ENCODE measurements around the gene LMO2. TPM values are rescaled to one million over a fixed set of nuclear protein-coding genes. Genes with fewer than 3 reads are reported as not detected.
"Not testable (repeated sequence)": the region's sequence is repeated elsewhere in the genome, so short reads cannot be mapped to it uniquely, and the experiment has no call there.

The LMO2 gene
- under 1 TPM; 0.14 to 0.21 TPM for total RNA-seq

DNA sequence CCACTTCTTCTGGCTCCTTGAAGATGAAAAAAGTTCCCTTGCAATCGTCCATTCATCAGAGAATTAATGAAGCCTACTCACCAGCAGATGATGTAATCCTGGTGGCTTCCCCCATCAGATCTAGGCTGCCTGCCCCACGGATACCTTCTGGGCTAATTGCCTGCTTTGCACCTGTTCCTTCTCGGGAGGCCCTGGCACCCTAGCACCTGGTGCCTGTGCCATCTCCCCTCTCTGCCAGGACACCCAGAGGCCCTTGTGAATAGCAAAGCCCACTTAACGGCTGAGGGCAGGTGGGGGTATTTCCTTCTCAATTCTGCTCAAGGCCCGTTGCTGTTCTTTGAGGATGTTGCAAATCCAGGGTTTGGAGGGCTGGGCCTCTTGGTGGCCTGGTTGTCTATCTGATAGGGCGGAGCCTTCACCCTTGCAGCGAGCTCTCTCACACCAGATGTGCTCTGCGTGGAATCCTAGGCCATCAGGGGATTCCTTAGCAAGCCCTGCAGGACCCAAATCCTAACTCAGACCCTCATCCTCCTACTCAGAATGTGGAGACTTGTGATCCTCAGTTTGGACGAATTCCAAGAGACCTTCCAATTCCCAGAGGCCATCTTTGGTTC is at the start of gene LMO2:
LMO2 (minus strand) TSS at position 363 of the 614 bp plus-strand sequence. CDS start 22,360 bp downstream, outside the sequence.
- H3K27me3 Mint-ChIP-seq: peaks cover 83% of the 10 kb centered on the region
- H3K4me3 Mint-ChIP-seq: peak within 1 kb of the TSS; percentile 71
- DNase-seq: peak; percentile 21
- H3K27ac Mint-ChIP-seq: peak within 1 kb of the TSS; percentile 81
- peaks cover 41% of the 10 kb centered on the region for H3K4me1 Mint-ChIP-seq
- no peaks in the 10 kb centered on the region for H3K36me3 Mint-ChIP-seq
- no peaks in the 10 kb centered on the region for H3K9me3 Mint-ChIP-seq

DNA sequence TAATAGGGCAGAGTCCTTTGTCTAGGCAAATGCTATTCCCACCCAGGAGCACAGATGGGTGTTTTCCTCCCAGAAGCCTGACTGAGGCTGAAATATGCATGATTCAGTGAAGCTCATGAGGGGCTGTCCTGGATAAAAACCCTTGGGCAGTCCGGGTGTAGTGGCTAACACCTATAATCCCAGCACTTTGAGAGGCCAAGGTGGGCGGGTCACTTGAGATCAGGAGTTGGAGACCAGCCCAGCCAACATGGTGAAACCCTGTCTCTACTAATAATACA is 48.6 kb upstream of the LMO2 start:
- DNase-seq: no peak
- Mint-ChIP-seq H3K9me3 (no peaks in the 10 kb centered on the region), H3K36me3 (no peaks in the 10 kb centered on the region), H3K27ac (no peak overlapping the region), H3K27me3 (peaks cover 7% of the 10 kb centered on the region), H3K4me1 (no peaks in the 10 kb centered on the region), H3K4me3 (no peak overlapping the region)

DNA sequence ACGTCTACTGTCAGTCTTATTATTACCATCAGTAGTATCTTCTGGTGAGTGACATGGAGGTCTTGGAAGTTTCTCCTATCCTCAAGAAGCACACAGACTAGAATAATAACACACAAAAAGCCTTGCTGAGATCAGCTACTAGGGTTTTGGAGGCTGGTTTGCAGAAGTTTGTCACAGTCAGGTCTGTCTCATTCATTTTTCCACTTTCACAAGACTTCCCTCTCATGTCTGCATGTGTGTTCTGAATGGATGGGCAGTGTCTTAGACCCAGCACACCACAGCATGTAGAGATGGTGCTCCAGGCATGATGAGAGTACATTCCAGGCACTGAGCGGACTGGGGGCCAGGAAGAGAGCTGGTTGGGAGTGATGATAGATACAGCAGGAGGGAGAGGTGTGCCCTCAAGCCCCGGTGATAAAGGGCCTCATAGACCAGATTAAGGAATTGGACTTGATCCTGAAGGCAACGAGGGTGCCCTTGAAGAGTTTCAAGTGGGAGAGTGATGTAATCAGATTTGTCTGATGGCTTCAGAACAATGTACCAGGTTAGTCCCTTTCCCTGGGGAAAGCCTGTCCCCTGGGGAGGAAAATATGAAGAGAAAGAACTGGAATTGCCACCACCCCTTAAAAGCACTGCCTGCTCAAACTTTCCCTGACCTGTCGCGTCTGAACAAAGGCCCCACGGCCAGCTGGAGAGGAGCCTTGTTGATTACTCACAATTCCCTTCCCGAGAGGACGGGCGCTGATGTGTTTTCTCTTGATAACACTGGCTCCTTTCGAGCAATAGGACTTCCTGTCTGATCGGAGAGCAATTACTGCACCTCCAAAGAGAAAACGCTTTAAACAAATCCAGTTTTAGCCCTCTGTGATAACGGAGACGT is 45.1 kb upstream of the LMO2 start:
- Mint-ChIP-seq H3K36me3 (peaks cover 7% of the 10 kb centered on the region), H3K27ac (no peak overlapping the region), H3K27me3 (peaks cover 7% of the 10 kb centered on the region), H3K9me3 (peaks cover 12% of the 10 kb centered on the region), H3K4me3 (no peak overlapping the region), H3K4me1 (no peaks in the 10 kb centered on the region)
- DNase-seq: no peak

DNA sequence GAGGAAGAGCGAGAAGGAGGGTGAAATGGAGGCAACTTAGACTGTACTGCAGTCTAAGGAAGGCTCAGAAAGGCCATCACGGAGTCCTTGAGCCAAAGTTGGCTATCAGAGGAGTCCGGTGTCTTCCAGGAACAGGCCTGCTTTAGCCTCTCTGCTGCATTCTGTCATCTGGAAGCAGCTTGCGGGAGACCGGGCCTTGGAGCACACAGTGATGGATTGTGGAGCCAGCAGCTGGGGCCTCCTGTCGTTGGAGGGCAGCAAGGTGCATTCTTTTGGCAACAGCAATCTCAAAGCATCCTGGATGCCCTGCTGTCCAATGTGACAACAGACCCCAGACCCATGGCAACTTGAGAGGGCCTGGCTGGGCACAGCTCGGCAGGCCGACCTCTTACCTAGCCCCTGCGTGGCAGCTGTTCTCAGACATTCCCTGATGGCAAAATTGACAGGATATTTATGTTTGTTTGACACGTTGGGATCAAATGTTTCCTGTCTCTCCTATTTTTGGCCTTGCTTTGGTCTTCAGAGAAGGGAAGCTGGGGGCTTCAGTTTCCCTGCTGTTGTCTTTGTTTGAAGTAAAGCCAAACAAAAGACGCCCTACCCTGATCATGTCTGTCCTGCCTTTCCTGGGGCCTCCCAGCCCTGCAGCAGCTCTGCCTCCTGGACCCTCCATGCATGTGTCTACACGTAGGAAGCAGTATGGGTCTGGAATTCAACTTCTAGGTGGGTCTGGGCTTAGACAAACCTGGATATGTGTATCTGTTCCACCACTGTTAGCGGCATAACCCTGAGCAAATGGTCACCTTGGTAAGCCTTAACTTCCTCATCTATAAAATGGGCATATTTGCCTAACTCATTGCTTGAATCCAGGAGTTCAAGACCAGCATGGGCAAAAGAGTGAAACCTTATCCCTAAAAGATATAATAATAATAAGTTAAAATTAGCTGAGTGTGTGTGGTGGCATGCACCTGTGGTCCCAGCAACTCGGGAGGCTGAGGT is 43.9 kb upstream of the LMO2 start:
- H3K9me3 Mint-ChIP-seq: peaks cover 20% of the 10 kb centered on the region
- no peaks in the 10 kb centered on the region for H3K4me1 Mint-ChIP-seq
- no peak for DNase-seq
- no peak overlapping the region for H3K4me3 Mint-ChIP-seq
- peaks cover 7% of the 10 kb centered on the region for H3K27me3 Mint-ChIP-seq
- peaks cover 8% of the 10 kb centered on the region for H3K36me3 Mint-ChIP-seq
- H3K27ac Mint-ChIP-seq: no peak overlapping the region

DNA sequence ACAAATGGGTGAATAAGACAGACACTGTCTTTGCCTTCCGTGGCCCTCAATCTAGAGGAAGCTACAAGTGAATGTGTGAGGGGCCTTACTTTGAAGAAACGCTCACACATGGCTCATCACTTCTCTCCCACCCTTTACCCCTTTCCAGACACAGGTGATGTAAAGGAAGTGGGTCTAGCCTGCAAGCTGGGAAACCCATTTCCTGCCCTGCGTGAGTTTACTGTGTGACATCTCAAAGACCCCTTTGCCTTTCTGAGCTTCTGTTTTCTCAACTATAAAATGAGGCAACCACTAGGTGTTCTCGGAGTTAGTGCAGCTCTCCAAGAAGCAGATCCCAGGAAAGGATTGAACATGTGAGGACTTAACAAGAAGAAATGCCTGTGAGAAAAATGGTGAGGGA is 43.1 kb upstream of the LMO2 start:
- peaks cover 8% of the 10 kb centered on the region for H3K36me3 Mint-ChIP-seq
- no peak overlapping the region for H3K4me3 Mint-ChIP-seq
- no peak overlapping the region for H3K27ac Mint-ChIP-seq
- peaks cover 7% of the 10 kb centered on the region for H3K27me3 Mint-ChIP-seq
- peaks cover 20% of the 10 kb centered on the region for H3K9me3 Mint-ChIP-seq
- no peak for DNase-seq
- no peaks in the 10 kb centered on the region for H3K4me1 Mint-ChIP-seq

DNA sequence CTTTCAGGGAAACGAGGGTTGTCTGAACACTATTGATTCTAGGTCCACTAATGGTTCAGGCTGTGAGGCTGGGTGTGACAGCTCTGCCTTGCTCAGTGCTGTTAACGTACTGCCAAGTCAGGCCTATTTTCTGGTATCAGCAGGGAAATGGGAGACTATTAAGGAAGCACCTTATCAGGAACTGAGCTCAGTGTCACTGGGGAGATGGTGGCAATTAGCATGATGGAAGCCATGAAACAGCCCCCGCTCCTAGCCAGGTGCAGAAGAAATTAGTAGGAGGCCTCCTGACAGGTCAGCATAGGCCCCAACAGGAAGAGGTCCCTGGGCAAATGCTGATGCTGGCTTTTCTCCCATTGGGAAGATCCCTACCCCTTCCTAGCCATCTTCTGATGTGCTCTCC is 42.6 kb upstream of the LMO2 start:
- H3K9me3 Mint-ChIP-seq: peaks cover 20% of the 10 kb centered on the region
- no peaks in the 10 kb centered on the region for H3K4me1 Mint-ChIP-seq
- H3K27ac Mint-ChIP-seq: no peak overlapping the region
- no peak overlapping the region for H3K4me3 Mint-ChIP-seq
- no peak for DNase-seq
- H3K27me3 Mint-ChIP-seq: peaks cover 7% of the 10 kb centered on the region
- peaks cover 8% of the 10 kb centered on the region for H3K36me3 Mint-ChIP-seq

DNA sequence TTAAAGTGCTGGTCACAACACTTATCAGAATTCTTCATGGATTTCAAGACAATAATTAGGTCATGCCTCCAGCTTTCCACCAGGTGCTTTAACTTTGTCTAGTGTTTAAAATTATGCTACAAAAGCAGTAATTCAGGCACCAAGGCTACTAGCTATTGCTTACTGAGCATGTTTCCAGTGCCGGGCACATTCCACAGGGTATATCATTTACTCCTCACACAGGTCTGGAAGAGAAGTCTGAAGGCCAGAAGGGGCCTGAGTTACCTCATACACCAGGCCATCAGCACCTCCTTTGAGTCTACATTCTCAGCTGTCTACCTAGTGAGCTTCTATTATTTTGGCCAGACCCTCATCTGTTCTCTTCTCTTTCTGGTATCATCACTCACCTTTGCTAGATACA is 41.7 kb upstream of the LMO2 start:
- H3K4me1 Mint-ChIP-seq: no peaks in the 10 kb centered on the region
- H3K27me3 Mint-ChIP-seq: peaks cover 10% of the 10 kb centered on the region
- peaks cover 8% of the 10 kb centered on the region for H3K36me3 Mint-ChIP-seq
- no peak overlapping the region for H3K27ac Mint-ChIP-seq
- H3K9me3 Mint-ChIP-seq: peaks cover 20% of the 10 kb centered on the region
- H3K4me3 Mint-ChIP-seq: no peak overlapping the region
- no peak for DNase-seq

DNA sequence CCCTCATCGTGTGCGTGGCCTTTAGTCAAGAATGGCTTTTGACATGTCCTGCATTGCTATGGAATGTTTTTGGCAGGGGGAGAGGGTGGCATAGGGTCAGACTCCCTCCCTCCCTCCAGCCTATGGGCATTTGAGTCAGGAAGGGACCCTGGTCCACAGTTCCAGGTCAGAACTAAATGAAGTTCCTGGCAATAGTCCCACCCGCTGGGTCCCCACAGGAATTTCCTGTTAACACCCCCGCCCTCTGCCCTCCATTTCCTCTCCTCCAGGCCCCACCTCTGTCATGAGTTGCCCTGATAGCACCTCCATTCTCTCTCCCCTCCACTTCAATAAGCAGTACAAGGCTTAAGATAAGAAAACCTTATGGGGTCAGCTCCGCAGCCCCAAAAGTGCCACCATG is 40.8 kb upstream of the LMO2 start:
- no peak for DNase-seq
- peaks cover 20% of the 10 kb centered on the region for H3K9me3 Mint-ChIP-seq
- H3K36me3 Mint-ChIP-seq: peaks cover 8% of the 10 kb centered on the region
- no peak overlapping the region for H3K27ac Mint-ChIP-seq
- no peaks in the 10 kb centered on the region for H3K4me1 Mint-ChIP-seq
- peaks cover 6% of the 10 kb centered on the region for H3K27me3 Mint-ChIP-seq
- no peak overlapping the region for H3K4me3 Mint-ChIP-seq

DNA sequence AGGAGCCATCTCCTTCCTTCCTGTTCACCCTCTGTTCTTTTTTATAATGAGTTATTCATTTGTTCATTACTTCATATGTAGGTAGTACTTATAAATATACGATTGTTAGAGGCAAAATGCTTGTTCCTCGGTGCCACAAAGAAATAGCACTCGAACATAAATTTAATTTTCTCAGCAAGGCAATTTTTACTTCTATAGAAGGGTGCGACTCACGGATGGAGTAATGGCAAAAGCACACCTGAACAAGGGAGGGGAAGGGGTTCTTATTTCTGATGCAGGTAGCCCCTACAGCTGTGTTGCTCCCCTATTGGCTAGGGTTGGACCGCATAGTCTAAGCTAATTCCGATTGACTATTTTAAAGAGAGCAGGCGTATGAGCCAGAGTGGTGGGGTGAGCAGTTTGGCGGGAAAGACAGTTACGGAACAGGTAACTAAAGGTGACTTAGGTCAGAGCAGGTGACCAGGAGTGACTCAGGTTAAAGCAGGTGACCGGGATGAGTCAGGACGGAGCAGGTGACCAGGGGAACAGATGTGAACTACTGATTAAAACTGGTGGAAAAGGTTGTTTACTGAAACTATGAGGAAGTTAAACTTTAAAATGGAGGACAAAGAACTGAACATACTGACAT is 40.0 kb upstream of the LMO2 start:
- not testable (repeated sequence) for H3K36me3 Mint-ChIP-seq, DNase-seq, H3K4me1 Mint-ChIP-seq, H3K27ac Mint-ChIP-seq, H3K27me3 Mint-ChIP-seq, H3K4me3 Mint-ChIP-seq
- peaks cover 20% of the 10 kb centered on the region for H3K9me3 Mint-ChIP-seq

DNA sequence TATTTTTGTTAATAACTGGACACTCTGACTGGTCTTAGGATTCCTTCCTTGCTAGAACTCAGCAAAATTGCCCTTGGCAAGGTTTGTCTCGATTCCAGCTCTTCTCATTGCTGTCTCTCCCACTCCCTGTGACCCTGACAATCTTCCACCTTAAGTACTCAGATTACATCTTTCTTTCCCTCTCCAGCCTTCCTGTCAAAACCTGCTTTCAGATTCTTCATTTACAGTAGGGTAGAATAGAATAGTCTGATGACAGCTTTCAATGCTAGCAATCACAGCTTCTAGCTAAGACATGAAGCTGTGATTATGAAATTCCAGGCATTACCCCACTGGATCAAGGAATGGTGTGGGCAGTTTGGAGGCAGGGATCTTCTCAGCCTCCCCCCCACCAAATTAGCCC is 39.2 kb upstream of the LMO2 start:
- no peaks in the 10 kb centered on the region for H3K4me1 Mint-ChIP-seq
- H3K36me3 Mint-ChIP-seq: peaks cover 8% of the 10 kb centered on the region
- peaks cover 20% of the 10 kb centered on the region for H3K9me3 Mint-ChIP-seq
- peaks cover 8% of the 10 kb centered on the region for H3K27me3 Mint-ChIP-seq
- no peak overlapping the region for H3K27ac Mint-ChIP-seq
- H3K4me3 Mint-ChIP-seq: no peak overlapping the region
- no peak for DNase-seq

DNA sequence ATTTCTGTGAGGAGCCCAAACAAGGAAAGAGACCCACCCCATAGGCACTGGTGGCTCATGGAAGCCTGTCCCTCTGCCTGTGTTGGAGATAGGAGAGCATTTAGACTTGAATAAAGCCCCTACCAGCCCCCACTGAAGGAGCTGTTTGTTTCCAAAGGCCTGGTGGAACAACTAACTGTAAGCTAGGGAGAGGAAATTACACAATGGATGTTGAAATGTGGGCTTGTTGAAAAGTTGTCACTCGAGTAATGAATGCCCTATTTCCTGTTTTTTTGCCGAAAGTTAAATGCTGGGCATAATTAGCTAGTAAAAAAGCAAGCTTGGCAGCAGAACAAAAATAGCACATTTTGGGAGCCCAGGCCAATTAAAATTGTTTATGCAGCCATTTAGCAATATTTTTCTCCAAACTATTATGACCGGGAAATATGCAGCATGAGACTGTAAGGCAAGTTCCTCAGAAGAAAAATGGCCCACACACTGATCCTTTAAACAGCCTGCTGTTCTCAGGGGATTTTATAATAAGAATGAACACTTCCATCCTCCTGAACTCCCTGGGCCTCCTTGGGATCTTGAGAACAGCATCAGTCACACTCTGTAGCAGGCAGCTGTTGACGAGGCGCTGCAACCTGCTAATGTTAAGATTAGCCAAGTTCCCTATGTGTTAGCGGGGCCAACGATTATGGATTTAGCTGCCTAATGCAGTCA is 38.6 kb upstream of the LMO2 start:
- H3K4me3 Mint-ChIP-seq: no peak overlapping the region

DNA sequence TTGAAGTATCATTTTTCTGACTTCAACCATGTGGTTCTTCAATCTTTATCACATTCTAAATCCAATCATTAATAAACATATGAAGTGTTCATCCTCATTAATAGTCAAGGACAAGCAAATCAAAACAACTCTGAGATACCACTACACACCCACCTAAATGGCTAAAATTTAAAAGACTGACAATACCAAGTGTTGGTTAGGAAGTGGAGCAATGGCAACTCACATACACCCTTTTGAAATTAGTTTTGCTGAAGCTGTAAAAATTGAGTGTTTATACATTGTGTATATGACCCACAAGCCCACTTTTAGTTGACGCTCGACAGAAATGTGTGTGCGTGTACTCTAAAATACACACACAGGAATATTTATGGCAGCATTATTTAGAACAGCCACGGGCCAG is 36.7 kb upstream of the LMO2 start:
- no peaks in the 10 kb centered on the region for H3K4me1 Mint-ChIP-seq
- DNase-seq: no peak
- H3K27me3 Mint-ChIP-seq: peaks cover 17% of the 10 kb centered on the region
- H3K4me3 Mint-ChIP-seq: no peak overlapping the region
- peaks cover 20% of the 10 kb centered on the region for H3K9me3 Mint-ChIP-seq
- peaks cover 8% of the 10 kb centered on the region for H3K36me3 Mint-ChIP-seq
- H3K27ac Mint-ChIP-seq: no peak overlapping the region

More for the DNA sequence above, 38.6 kb upstream of the LMO2 start:
- DNase-seq: no peak
- no peak overlapping the region for H3K27ac Mint-ChIP-seq
- peaks cover 8% of the 10 kb centered on the region for H3K27me3 Mint-ChIP-seq
- H3K9me3 Mint-ChIP-seq: peaks cover 20% of the 10 kb centered on the region
- peaks cover 8% of the 10 kb centered on the region for H3K36me3 Mint-ChIP-seq
- H3K4me1 Mint-ChIP-seq: no peaks in the 10 kb centered on the region

DNA sequence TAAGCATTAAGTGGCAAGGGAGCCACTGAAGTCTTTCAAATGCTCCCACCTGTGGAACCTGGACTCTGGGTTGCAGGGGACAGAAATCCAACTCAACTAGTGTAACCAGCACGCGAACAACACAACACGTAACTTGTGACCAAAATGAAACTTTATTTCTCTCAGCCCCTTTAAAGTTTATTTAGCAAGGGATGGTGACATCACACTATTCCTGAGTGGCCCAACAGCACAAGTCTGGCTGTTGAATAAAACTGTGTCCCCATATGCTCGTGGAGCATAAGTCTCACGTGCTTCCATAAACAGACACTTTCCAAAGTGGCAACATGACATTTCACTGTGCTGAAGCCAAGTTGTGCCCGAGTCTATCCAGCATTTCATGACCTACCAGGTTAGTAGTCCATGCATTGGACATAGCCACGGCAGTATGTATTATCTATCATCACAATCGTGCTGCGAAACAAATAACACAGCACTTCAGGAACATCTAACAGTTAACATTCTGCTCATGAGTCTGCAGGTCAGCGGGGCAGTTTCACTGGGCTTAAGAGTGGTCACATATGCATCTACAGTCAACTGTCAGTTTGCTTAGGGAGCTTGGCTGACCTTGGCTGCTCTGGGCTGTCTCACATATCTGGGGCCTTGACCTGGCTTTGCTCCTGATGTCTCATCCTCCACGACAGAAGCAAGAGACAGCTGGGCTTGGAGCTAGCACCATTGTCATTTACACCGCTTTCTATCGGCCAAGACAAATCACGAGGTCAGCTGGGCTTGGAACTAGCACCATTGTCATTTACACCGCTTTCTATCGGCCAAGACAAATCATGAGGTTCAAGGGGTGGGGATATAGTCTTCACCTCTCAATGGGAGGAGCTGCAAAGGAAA is 35.0 kb upstream of the LMO2 start:
- Mint-ChIP-seq H3K27me3 (peaks cover 33% of the 10 kb centered on the region), H3K9me3 (peaks cover 7% of the 10 kb centered on the region), H3K4me1 (no peaks in the 10 kb centered on the region), H3K36me3 (peaks cover under 1% of the 10 kb centered on the region), H3K27ac (no peak overlapping the region), H3K4me3 (no peak overlapping the region)
- no peak for DNase-seq

All from activated naive CD8-positive, alpha-beta T cell treated with anti-CD3 and anti-CD28 coated beads for 36 hours (primary cell).